GM12878 (cell line): ENCODE data around the gene NAALADL2. TPM values are rescaled to one million over a fixed set of nuclear protein-coding genes. Genes with fewer than 3 reads are reported as not detected.
A peak's percentile ranks its signal among the peaks of the same experiment; 100 is the strongest.
"Not testable (repeated sequence)": the region's sequence is repeated elsewhere in the genome, so short reads cannot be mapped to it uniquely, and the experiment has no call there.

Source experiments
- ATAC-seq: fragments of 200-7000 bp; cut with Tn5 transposase; 3 replicates; pipeline ENCODE4 v1.9.1; 2020; ENCODE audit warnings: mild to moderate bottlenecking, moderate library complexity
- BruUV-seq: library from RNA; stranded (reverse); fragments of 400-500 nt; replicated peaks from 2 replicates; lab custom pipeline; 2021; lab: Mats Ljungman, UMichigan
- CTCF ChIA-PET: fragments of 300-600 bp; sonication (Branson Sonifier 250); formaldehyde crosslinking; extraction: SDS; loops from one replicate; lab custom pipeline; 2021; ENCODE audit warnings: inconsistent platforms; lab: Yijun Ruan, JAX
- POLR2A ChIA-PET: fragments of 350-600 bp; formaldehyde crosslinking; extraction: SDS; loops from one replicate; lab custom pipeline; 2021; ENCODE audit warnings: inconsistent platforms; lab: Charles Lee
- RAD21 ChIA-PET: fragments of 300-600 bp; sonication (Branson Sonifier 250); formaldehyde crosslinking; loops from one replicate; lab custom pipeline; 2023; ENCODE audit warnings: antibody characterized with exemption; ENCODE audit not compliant: unreplicated experiment; lab: Charles Lee
- SMC1A ChIA-PET: fragments of 300-600 bp; sonication (Branson Sonifier 250); formaldehyde crosslinking; loops from one replicate; lab custom pipeline; 2023; ENCODE audit not compliant: unreplicated experiment, uncharacterized antibody; lab: Charles Lee
- DNase-seq: peaks from one replicate; pipeline ENCODE4 v3.0.0-alpha.2; 2011; ENCODE audit warnings: low read depth, low spot score
- FAIRE-seq: peaks from 3 replicates; lab custom pipeline; 2011; peaks lifted over from hg19 to GRCh38; lab: Jason Lieb, UNC
- H2AFZ ChIP-seq: 2 replicates; pipeline ENCODE4 v1.6.0; 2011; ENCODE audit warnings: low read depth, low read length, control low read depth; ENCODE audit not compliant: control insufficient read depth
- H3K27ac ChIP-seq: 2 replicates; pipeline ENCODE4 v1.5.1; 2011; ENCODE audit warnings: control low read depth; ENCODE audit not compliant: control insufficient read depth, insufficient read depth
- H3K27me3 ChIP-seq, 2 experiments: replicated peaks in 1 of 2; 2 replicates each; pipeline versions ENCODE4 v1.6.0 to v1.6.1; 2011; ENCODE audit warnings: low read length in 1 of 2; ENCODE audit not compliant: control insufficient read depth in 2 of 2, insufficient read depth in 2 of 2
- H3K36me3 ChIP-seq, 2 experiments: 2 replicates each; pipeline ENCODE4 v1.5.1; 2011; ENCODE audit warnings: low read length in 1 of 2; ENCODE audit not compliant: control insufficient read depth in 2 of 2, insufficient read depth in 2 of 2
- H3K4me1 ChIP-seq: 2 replicates; pipeline ENCODE4 v1.6.1; 2011; ENCODE audit warnings: mild to moderate bottlenecking, low read length, moderate library complexity, mixed read lengths; ENCODE audit not compliant: control insufficient read depth, insufficient read depth
- H3K4me2 ChIP-seq: 2 replicates; pipeline ENCODE4 v1.6.0; 2011; ENCODE audit warnings: control low read depth; ENCODE audit not compliant: control insufficient read depth, insufficient read depth
- H3K4me3 ChIP-seq: fragments of 200-600 bp; sonication (generic); 2 replicates; pipeline ENCODE4 v1.5.1; 2016
- H3K79me2 ChIP-seq: 2 replicates; pipeline ENCODE4 v1.6.0; 2011; ENCODE audit warnings: low read length; ENCODE audit not compliant: control insufficient read depth, insufficient read depth
- H3K9ac ChIP-seq: 2 replicates; pipeline ENCODE4 v1.8.0; 2011; ENCODE audit warnings: low read length, control low read depth, mixed read lengths; ENCODE audit not compliant: control insufficient read depth, insufficient read depth
- H3K9me3 ChIP-seq: replicated peaks from 3 replicates; pipeline ENCODE4 v1.5.1; 2011; ENCODE audit warnings: mild to moderate bottlenecking, low read length; ENCODE audit not compliant: control insufficient read depth, insufficient read depth
- H4K20me1 ChIP-seq: 2 replicates; pipeline ENCODE4 v1.6.0; 2011; ENCODE audit not compliant: control insufficient read depth, insufficient read depth
- CEBPB ChIP-seq, 2 experiments: fragments of 150-350 bp in 1 of 2; IDR thresholded peaks; 2 replicates each; pipeline ENCODE4 v1.6.1; 2012 to 2014; ENCODE audit warnings: low read depth in 2 of 2, low read length in 2 of 2, borderline replicate concordance in 1 of 2, inconsistent platforms in 1 of 2
- TCF7 ChIP-seq: IDR thresholded peaks from 2 replicates; pipeline ENCODE4 v1.6.1; 2014; ENCODE audit warnings: antibody characterized with exemption, borderline replicate concordance
- WGBS: methylation state at CpG from one replicate; pipeline ENCODE4 v1.1.6; 2016; ENCODE audit warnings: low lambda C conversion rate; ENCODE audit not compliant: insufficient replicate concordance, insufficient coverage; ENCODE audit errors: missing lambda C conversion rate; 5-methylcytosine and 5-hydroxymethylcytosine counted together
- in situ Hi-C: fragments of 300-500 bp; cut with MboI; formaldehyde crosslinking; loops from 9 replicates; pipeline ENCODE4 v1.14.3; 2018; ENCODE audit warnings: mixed read lengths
- intact Hi-C: fragments of 100-400 bp; cut with micrococcal nuclease; formaldehyde crosslinking; loops from one replicate; pipeline ENCODE4 v1.14.2; 2022; ENCODE audit not compliant: unreplicated experiment
- polyA plus RNA-seq, 11 experiments: library from polyadenylated mRNA; depleted of rRNA in 4 of 11; unstranded in 6 of 11; stranded (reverse) in 5 of 11; fragments of >200 nt; fragmentation: Nextera tagmentation in 4 of 11; fragmentation: Illumina TruSeq in 1 of 11; extraction: Ambion mirVana in 4 of 11; extraction: Trizol in 1 of 11; gene quantifications; 1 replicate in 1 of 11; 2 replicates in 10 of 11; pipeline versions ENCODE4 v1.2.1 to v1.2.3, GENCODE V29; 2011 to 2016; ENCODE audit warnings: inconsistent platforms in 2 of 11, missing spikeins in 2 of 11, low read depth in 1 of 11
- total RNA-seq, 4 experiments: library from RNA; depleted of rRNA in 3 of 4; stranded (reverse); fragments of >200 nt in 3 of 4; fragmentation: Illumina TruSeq in 1 of 4; extraction: Trizol in 1 of 4; gene quantifications; 2 replicates each; pipeline versions ENCODE4 v1.2.1 to v1.2.3, GENCODE V29; 2013 to 2021

The NAALADL2 gene
- total and polyA plus RNA-seq, 10 of the 15 experiments (the other 5 are each of a cell fraction or from before 2014, with no cell fraction given), result 0.06 to 10.8 (median 0.46) TPM

DNA sequence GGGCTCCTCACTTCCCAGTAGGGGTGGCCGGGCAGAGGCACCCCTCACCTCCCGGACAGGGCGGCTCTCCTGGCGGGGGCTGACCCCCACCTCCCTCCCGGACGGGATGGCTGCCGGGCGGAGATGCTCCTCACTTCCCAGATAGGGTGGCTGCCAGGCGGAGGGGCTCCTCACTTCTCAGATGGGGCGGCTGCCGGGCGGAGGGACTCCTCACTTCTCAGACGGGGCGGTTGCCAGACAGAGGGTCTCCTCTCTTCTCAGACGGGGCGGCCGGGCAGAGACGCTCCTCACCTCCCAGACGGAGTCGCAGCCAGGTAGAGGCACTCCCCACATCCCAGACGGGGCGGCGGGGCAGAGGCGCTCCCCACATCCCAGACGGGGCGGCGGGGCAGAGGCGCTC lies 273.6 kb downstream of the NAALADL2 start:
- POLR2A ChIA-PET, FAIRE-seq, RAD21 ChIA-PET, in situ Hi-C loops, BruUV-seq, ATAC-seq, H3K9ac ChIP-seq, H3K79me2 ChIP-seq, H3K27ac ChIP-seq, H2AFZ ChIP-seq, H3K9me3 ChIP-seq, DNase-seq, H4K20me1 ChIP-seq, H3K27me3 ChIP-seq, SMC1A ChIA-PET, H3K36me3 ChIP-seq, CTCF ChIA-PET, intact Hi-C loops, H3K4me1 ChIP-seq, H3K4me3 ChIP-seq, H3K4me2 ChIP-seq: not testable (repeated sequence)
- WGBS, result 80% methylated on average over 2 of the region's 28 CpGs

DNA sequence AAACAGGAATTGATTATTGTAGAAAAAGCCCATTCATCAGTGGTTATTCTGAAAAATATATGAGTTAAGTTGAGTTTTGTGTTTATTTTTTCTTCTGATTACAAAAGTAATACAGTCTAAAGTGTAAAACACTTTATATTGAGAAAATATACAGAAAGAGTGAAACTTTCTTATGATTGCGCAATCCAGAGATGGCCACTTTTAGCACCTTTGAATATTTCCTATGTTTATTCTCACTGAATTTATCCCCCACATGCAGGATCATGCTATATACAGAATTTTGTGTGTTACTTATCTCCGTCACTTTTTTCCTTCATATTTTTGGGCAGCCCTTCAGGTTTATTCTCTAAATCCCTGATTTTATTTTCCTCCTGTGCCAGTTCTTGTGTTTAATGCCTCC lies 285.2 kb downstream of the NAALADL2 start:
- Histone ChIP-seq H3K9ac (no peak overlapping the region), H3K4me1 (no peaks in the 10 kb centered on the region), H3K27ac (no peak overlapping the region), H3K79me2 (no peaks in the 10 kb centered on the region), H4K20me1 (no peaks in the 10 kb centered on the region), H2AFZ (no peak overlapping the region), H3K9me3 (no peaks in the 10 kb centered on the region), H3K27me3 (no peaks in the 10 kb centered on the region), H3K4me3 (no peak overlapping the region), H3K36me3 (no peaks in the 10 kb centered on the region), H3K4me2 (no peak overlapping the region)
- ChIA-PET POLR2A (no interaction called here), SMC1A (no interaction called here), RAD21 (no interaction called here), CTCF (no interaction called here)
- intact Hi-C loops, result no loop called here
- in situ Hi-C loops, result no loop called here
- ATAC-seq (no peak), DNase-seq (no peak), FAIRE-seq (no peak)
- no TSS peak for BruUV-seq
- no peak for TF ChIP-seq TCF7
- peak in 1 of 2 experiments; percentile 78; a peak in 1 of 4 replicates for TF ChIP-seq CEBPB (IDR thresholded peaks at IDR 0.05; ENCODE audit: borderline replicate concordance in 1 of 2, low read depth in 2 of 2, low read length in 2 of 2)
- WGBS, result 90% methylated on average over 2 of the region's 2 CpGs
